ENCODE data around the gene FOSL1. TPM values are rescaled to one million over a fixed set of nuclear protein-coding genes. Genes with fewer than 3 reads are reported as not detected.

FOSL1 gene
- total RNA-seq, 4 donors from 2014 or later = 3.2 to 47.2 (median 8.7) TPM; not detected in 1

GRCh38 chr11:65873318-65874156 is 26.7 kb downstream of the FOSL1 start:
- TF ChIP-seq POLR2A (IDR thresholded peaks at IDR 0.05; ENCODE audit: low read depth) (peak; percentile 75), CTCF (IDR thresholded peaks at IDR 0.05) (peak in 1 of 3 experiments; percentile 5), EP300 (IDR thresholded peaks at IDR 0.05) (no peak), POLR2AphosphoS5 (IDR thresholded peaks at IDR 0.05) (peak; percentile 98 to 99)
- H3K4me1 ChIP-seq = peaks cover 26 to 46% (median 43%) of the 10 kb centered on the region in 4 donors
- H3K27me3 ChIP-seq = no peaks in the 10 kb centered on the region
- no peaks in the 10 kb centered on the region for H3K9me3 ChIP-seq
- peak overlapping the region; percentile 64 to 83 (median 74) for H3K4me3 ChIP-seq
- 27% methylated on average over 16 of the region's 54 CpGs for WGBS
- H3K36me3 ChIP-seq = peaks cover 0 to 27% (median 17%) of the 10 kb centered on the region in 4 donors
- DNase-seq (ENCODE audit: extremely low spot score) = peak; percentile 98
- intact Hi-C loops (cut with DNase I) = no loop called here
- peak overlapping the region; percentile 92 to 99 (median 96) for H3K27ac ChIP-seq (replicated peaks in 1 of 4)

- H3K4me1 ChIP-seq = peaks cover 26 to 54% (median 49%) of the 10 kb centered on the region in 4 donors
Measured at GRCh38 chr11:65872586-65873317, 27.4 kb downstream of the FOSL1 start, which contains the start of gene EFEMP2. Gene EFEMP2 (minus strand): TSS chr11:65872800. CDS start chr11:65872354, 446 bp downstream.

GRCh38 chr11:65871811-65872548 is 28.2 kb downstream of the FOSL1 start:
- Histone ChIP-seq H3K4me3 (peak overlapping the region; percentile 64 to 83 (median 74)), H3K27ac (replicated peaks in 1 of 4) (peak overlapping the region; percentile 92 to 99 (median 96)), H3K9me3 (no peaks in the 10 kb centered on the region), H3K4me1 (peaks cover 26 to 62% (median 55%) of the 10 kb centered on the region in 4 donors), H3K36me3 (peaks cover 0 to 42% (median 32%) of the 10 kb centered on the region in 4 donors), H3K27me3 (no peaks in the 10 kb centered on the region)
- DNase-seq (ENCODE audit: extremely low spot score) = no peak
- intact Hi-C loops (cut with DNase I) = no loop called here
- 31% methylated on average over 20 of the region's 26 CpGs for WGBS
- TF ChIP-seq EP300 (IDR thresholded peaks at IDR 0.05) (no peak), POLR2A (IDR thresholded peaks at IDR 0.05; ENCODE audit: low read depth) (no peak), CTCF (IDR thresholded peaks at IDR 0.05) (no peak), POLR2AphosphoS5 (IDR thresholded peaks at IDR 0.05) (no peak)

More at GRCh38 chr11:65872586-65873317, 27.4 kb downstream of the FOSL1 start, which contains the start of gene EFEMP2:
- Histone ChIP-seq H3K36me3 (peaks cover 0 to 34% (median 25%) of the 10 kb centered on the region in 4 donors), H3K27ac (replicated peaks in 1 of 4) (peak within 1 kb of the TSS; percentile 92 to 99 (median 96)), H3K9me3 (no peaks in the 10 kb centered on the region), H3K27me3 (no peaks in the 10 kb centered on the region), H3K4me3 (peak within 1 kb of the TSS; percentile 64 to 83 (median 74))
- no peak for DNase-seq (ENCODE audit: extremely low spot score)
- WGBS = 3% methylated on average over 8 of the region's 69 CpGs
- intact Hi-C loops (cut with DNase I) = no loop called here
- peak in 1 of 2 donors; percentile 16 for TF ChIP-seq POLR2AphosphoS5 (IDR thresholded peaks at IDR 0.05)
- no peak for TF ChIP-seq EP300 (IDR thresholded peaks at IDR 0.05)

- TF ChIP-seq EP300 (IDR thresholded peaks at IDR 0.05) = no peak
- TF ChIP-seq POLR2AphosphoS5 (IDR thresholded peaks at IDR 0.05) = peak in 1 of 2 donors; percentile 38
- no peak for DNase-seq (ENCODE audit: extremely low spot score)
- H3K4me3 ChIP-seq = peak overlapping the region; percentile 64 to 83 (median 74)
- H3K27ac ChIP-seq (replicated peaks in 1 of 4) = peak overlapping the region; percentile 92 to 99 (median 96)
- WGBS = 50% methylated on average over 14 of the region's 24 CpGs
- peaks cover 26 to 63% (median 55%) of the 10 kb centered on the region in 4 donors for H3K4me1 ChIP-seq
- intact Hi-C loops (cut with DNase I) = no loop called here
- H3K9me3 ChIP-seq = no peaks in the 10 kb centered on the region
- H3K36me3 ChIP-seq = peaks cover 5 to 52% (median 42%) of the 10 kb centered on the region in 4 donors
- H3K27me3 ChIP-seq = no peaks in the 10 kb centered on the region
Measured at GRCh38 chr11:65870706-65871681, 29.2 kb downstream of the FOSL1 start.
